Endothelial cell of umbilical vein (primary cell): Measurements from ENCODE around the gene GHITM. TPM values are rescaled to one million over a fixed set of nuclear protein-coding genes. Genes with fewer than 3 reads are reported as not detected.

ENCODE experiments used
- BruUV-seq: library from RNA; stranded (reverse); fragments of 400-500 nt; replicated peaks from 2 replicates; lab custom pipeline; 2021; lab: Mats Ljungman, UMichigan
- CTCF ChIA-PET: fragments of 300-600, 350-600 bp; sonication (Branson Sonifier 250); formaldehyde crosslinking; loops from one replicate; lab custom pipeline; 2021; ENCODE audit warnings: antibody characterized with exemption, inconsistent platforms; lab: Charles Lee
- POLR2A ChIA-PET: fragments of 300-600, 350-600 bp; sonication (Branson Sonifier 250); formaldehyde crosslinking; loops from one replicate; lab custom pipeline; 2021; ENCODE audit warnings: antibody characterized with exemption, inconsistent platforms; lab: Charles Lee
- DNase-seq: peaks from one replicate; pipeline ENCODE4 v3.0.0-alpha.2; 2011; ENCODE audit warnings: low read depth, low spot score
- FAIRE-seq: peaks from 2 replicates; lab custom pipeline; 2011; peaks lifted over from hg19 to GRCh38; lab: Jason Lieb, UNC
- H2AFZ ChIP-seq: 2 replicates; pipeline ENCODE4 v1.6.0; 2012; ENCODE audit warnings: low read depth, low read length, control low read depth, inconsistent platforms
- H3K27ac ChIP-seq: 2 replicates; pipeline ENCODE4 v1.5.1; 2011; ENCODE audit warnings: low read depth, mild to moderate bottlenecking, control low read depth, low read length, moderate library complexity; ENCODE audit not compliant: insufficient read depth
- H3K27me3 ChIP-seq, 2 experiments: 2 replicates each; pipeline versions ENCODE4 v1.6.0 to v1.6.1; 2011; ENCODE audit warnings: low read length in 2 of 2, mixed read lengths in 1 of 2; ENCODE audit not compliant: control insufficient read depth in 2 of 2, insufficient read depth in 2 of 2
- H3K36me3 ChIP-seq, 2 experiments: 2 replicates in 1 of 2; 3 replicates in 1 of 2; pipeline ENCODE4 v1.5.1; 2011; ENCODE audit warnings: low read length in 2 of 2, mild to moderate bottlenecking in 1 of 2, moderate library complexity in 1 of 2; ENCODE audit not compliant: control insufficient read depth in 2 of 2, insufficient read depth in 2 of 2; ENCODE audit errors: extremely low read depth in 1 of 2
- H3K4me1 ChIP-seq: 3 replicates; pipeline ENCODE4 v1.5.1; 2011; ENCODE audit warnings: mild to moderate bottlenecking, low read length; ENCODE audit not compliant: control insufficient read depth, insufficient read depth; ENCODE audit errors: extremely low read depth
- H3K4me2 ChIP-seq: 2 replicates; pipeline ENCODE4 v1.6.1; 2011; ENCODE audit warnings: low read length, control low read depth, mixed read lengths; ENCODE audit not compliant: insufficient read depth
- H3K4me3 ChIP-seq, 3 experiments: fragments of 200-600 bp in 1 of 3; sonication (generic), shearing (Covaris generic) in 1 of 3; replicated peaks in 1 of 3; 2 replicates each; pipeline ENCODE4 v1.5.1; 2011 to 2016; ENCODE audit warnings: control low read depth in 3 of 3, low read length in 3 of 3, mild to moderate bottlenecking in 2 of 3, inconsistent platforms in 1 of 3, low read depth in 1 of 3, moderate library complexity in 1 of 3; ENCODE audit not compliant: insufficient read depth in 1 of 3
- H3K79me2 ChIP-seq: 2 replicates; pipeline ENCODE4 v1.6.0; 2012; ENCODE audit warnings: low read length, inconsistent platforms; ENCODE audit not compliant: control insufficient read depth, insufficient read depth
- H3K9ac ChIP-seq: replicated peaks from 2 replicates; pipeline ENCODE3; 2011; ENCODE audit warnings: low read length, control low read depth; ENCODE audit not compliant: insufficient read depth; ENCODE audit errors: extremely low read depth
- H3K9me1 ChIP-seq: replicated peaks from 3 replicates; pipeline ENCODE4 v1.6.0; 2011; ENCODE audit warnings: mild to moderate bottlenecking, low read length; ENCODE audit not compliant: control insufficient read depth, insufficient read depth; ENCODE audit errors: extremely low read depth
- H3K9me3 ChIP-seq: replicated peaks from 2 replicates; pipeline ENCODE4 v1.5.1; 2012; ENCODE audit warnings: low read length, inconsistent platforms; ENCODE audit not compliant: control insufficient read depth, insufficient read depth
- H4K20me1 ChIP-seq: replicated peaks from 2 replicates; pipeline ENCODE3; 2011; ENCODE audit warnings: mild to moderate bottlenecking, low read length; ENCODE audit not compliant: control insufficient read depth, insufficient read depth; ENCODE audit errors: extremely low read depth
- CTCF ChIP-seq, 2 donors: IDR thresholded peaks; 1 replicate in 1 of 2; 2 replicates in 1 of 2; pipeline ENCODE4 v1.5.1; 2011; ENCODE audit warnings: low read length in 2 of 2, mild to moderate bottlenecking in 2 of 2, moderate library complexity in 2 of 2, control low read depth in 1 of 2, inconsistent platforms in 1 of 2, low read depth in 1 of 2; ENCODE audit not compliant: insufficient read depth in 1 of 2; ENCODE audit errors: extremely low read depth in 1 of 2
- EZH2 ChIP-seq: IDR thresholded peaks from 2 replicates; pipeline ENCODE4 v1.6.1; 2012; ENCODE audit warnings: borderline replicate concordance, low read depth, mild to moderate bottlenecking, moderate library complexity, low read length, inconsistent platforms; ENCODE audit not compliant: severe bottlenecking
- FOS ChIP-seq: IDR thresholded peaks from 2 replicates; pipeline ENCODE4 v1.6.1; 2011; ENCODE audit warnings: mild to moderate bottlenecking, low read length, moderate library complexity, borderline replicate concordance; ENCODE audit not compliant: insufficient read depth
- GATA2 ChIP-seq: IDR thresholded peaks from 2 replicates; pipeline ENCODE4 v1.7.0; 2011; ENCODE audit warnings: low read depth, mild to moderate bottlenecking, moderate library complexity, mixed read lengths, low read length; ENCODE audit not compliant: insufficient read length, insufficient read depth
- JUN ChIP-seq: IDR thresholded peaks from 2 replicates; pipeline ENCODE4 v1.6.1; 2011; ENCODE audit warnings: borderline replicate concordance, low read depth; ENCODE audit not compliant: insufficient read length, insufficient read depth
- MAX ChIP-seq: IDR thresholded peaks from 2 replicates; pipeline ENCODE4 v1.6.1; 2011; ENCODE audit not compliant: insufficient read depth, insufficient read length
- MYC ChIP-seq: IDR thresholded peaks from one replicate; pipeline ENCODE4 v1.6.1; 2011; ENCODE audit warnings: mild to moderate bottlenecking, low read depth, low read length
- POLR2A ChIP-seq: IDR thresholded peaks from 2 replicates; pipeline ENCODE4 v1.6.1; 2012; ENCODE audit warnings: low read depth, mild to moderate bottlenecking, control low read depth, low read length
- POLR2AphosphoS5 ChIP-seq: IDR thresholded peaks from 2 replicates; pipeline ENCODE4 v1.6.1; 2012; ENCODE audit warnings: low read depth, mild to moderate bottlenecking, control low read depth, low read length, moderate library complexity; ENCODE audit not compliant: insufficient read depth
- dilution Hi-C: fragments of 300-500 bp; cut with MboI; formaldehyde crosslinking; loops from one replicate; pipeline ENCODE4 v1.15.0; 2019; ENCODE audit warnings: low sequenced_read_pairs; ENCODE audit not compliant: extremely low pct_ligation_motif_present
- intact Hi-C: fragments of 100-400 bp; cut with micrococcal nuclease; formaldehyde crosslinking; loops from one replicate; pipeline ENCODE4 v1.10.0; 2022
- polyA plus RNA-seq, 4 experiments: library from polyadenylated mRNA; depleted of rRNA in 3 of 4; stranded (reverse) in 3 of 4; unstranded in 1 of 4; fragments of >200 nt; gene quantifications; 2 replicates each; pipeline versions ENCODE4 v1.2.1 to v1.2.3, GENCODE V29; 2011 to 2012; ENCODE audit warnings: missing spikeins in 1 of 4
- total RNA-seq: library from RNA; stranded (reverse); gene quantifications from 2 replicates; pipeline ENCODE4 v1.2.3, GENCODE V29; 2021

Gene GHITM
- total and polyA plus RNA-seq, 2 donors (not counting 3 experiments of a cell fraction or from before 2014, with no cell fraction given): 113 to 122 TPM

GRCh38 chr10:84173501-84173929, 34.2 kb downstream of the GHITM start, which contains the start of gene GPR15LG:
Gene GPR15LG, plus strand, starts transcription at chr10:84173801. Its CDS starts 51 bp downstream, at chr10:84173852.
- Histone ChIP-seq H3K36me3 (no peaks in the 10 kb centered on the region), H3K4me1 (no peaks in the 10 kb centered on the region), H3K27me3 (no peaks in the 10 kb centered on the region), H3K27ac (no peak within 1 kb of the TSS), H2AFZ (no peak within 1 kb of the TSS), H3K79me2 (no peaks in the 10 kb centered on the region), H3K9me1 (no peaks in the 10 kb centered on the region), H3K4me3 (no peak within 1 kb of the TSS), H4K20me1 (no peaks in the 10 kb centered on the region), H3K9me3 (no peaks in the 10 kb centered on the region), H3K9ac (no peak within 1 kb of the TSS), H3K4me2 (no peak within 1 kb of the TSS)
- TF ChIP-seq POLR2AphosphoS5 (no peak), POLR2A (no peak), FOS (no peak), EZH2 (no peak), MAX (no peak), MYC (no peak), GATA2 (no peak)
- POLR2A ChIA-PET: no interaction called here
- no peak for DNase-seq
- intact Hi-C loops: no loop called here
- CTCF ChIA-PET: no interaction called here
- no TSS peak for BruUV-seq
- no peak for FAIRE-seq
- dilution Hi-C loops: no loop called here

- ChIA-PET POLR2A (no interaction called here), CTCF (no interaction called here)
- no peaks in the 10 kb centered on the region for H3K27me3 ChIP-seq
- H3K36me3 ChIP-seq: no peaks in the 10 kb centered on the region
- H3K4me2 ChIP-seq: no peak overlapping the region
- intact Hi-C loops: no loop called here
- H3K4me1 ChIP-seq: no peaks in the 10 kb centered on the region
- no TSS peak for BruUV-seq
- dilution Hi-C loops: no loop called here
- H3K27ac ChIP-seq: no peak overlapping the region
- no peaks in the 10 kb centered on the region for H4K20me1 ChIP-seq
- no peaks in the 10 kb centered on the region for H3K79me2 ChIP-seq
- DNase-seq (no peak), FAIRE-seq (no peak)
- H3K4me3 ChIP-seq: no peak overlapping the region
- H3K9ac ChIP-seq: no peak overlapping the region
- H3K9me1 ChIP-seq: no peaks in the 10 kb centered on the region
- no peaks in the 10 kb centered on the region for H3K9me3 ChIP-seq
- TF ChIP-seq MAX (no peak), GATA2 (no peak), EZH2 (no peak), MYC (no peak), CTCF (IDR thresholded peaks at IDR 0.05; ENCODE audit: extremely low read depth in 1 of 2, insufficient read depth in 1 of 2, low read depth in 1 of 2, low read length in 2 of 2) (no peak), POLR2A (no peak), POLR2AphosphoS5 (no peak), FOS (no peak), JUN (no peak)
- H2AFZ ChIP-seq: no peak overlapping the region
Measured at GRCh38 chr10:84175436-84175835, 36.1 kb downstream of the GHITM start.
